HG02759 (cell line): Measurements from ENCODE around the gene TWNK.
A peak's percentile ranks its signal among the peaks of the same experiment; 100 is the strongest.

Experiments used
- ATAC-seq: cut with Tn5 transposase; IDR thresholded peaks from one replicate; pipeline ENCODE4 v1.9.1; 2021; ENCODE audit warnings: mild to moderate bottlenecking, moderate library complexity; ENCODE audit not compliant: unreplicated experiment

TWNK gene

DNA sequence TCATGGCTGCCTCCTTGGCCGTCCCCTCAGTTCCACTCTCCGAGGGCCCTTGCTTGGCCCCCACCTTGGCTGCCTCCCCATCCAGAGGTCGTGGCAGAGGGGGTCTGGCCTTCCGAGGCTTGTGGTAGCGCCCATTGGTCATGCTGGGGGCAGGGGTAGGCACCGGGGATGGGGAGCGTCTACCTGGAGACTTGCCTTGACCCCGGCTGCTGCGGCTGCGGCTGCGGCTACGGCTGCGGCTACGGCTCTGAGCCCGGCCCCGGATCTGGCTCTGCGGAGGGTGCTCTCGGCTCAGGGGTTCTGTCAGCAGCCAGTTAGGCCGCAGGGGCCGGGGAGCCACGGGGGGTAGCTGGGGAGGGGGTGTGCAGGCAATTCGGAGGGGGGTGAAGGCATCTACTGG, 23.0 kb downstream of the TWNK start:
- ATAC-seq = no peak

GRCh38 chr10:101011517-101012423, 24.4 kb downstream of the TWNK start:
- no peak for ATAC-seq

GRCh38 chr10:101012525-101013364, 25.4 kb downstream of the TWNK start:
- ATAC-seq = peak; percentile 82

DNA sequence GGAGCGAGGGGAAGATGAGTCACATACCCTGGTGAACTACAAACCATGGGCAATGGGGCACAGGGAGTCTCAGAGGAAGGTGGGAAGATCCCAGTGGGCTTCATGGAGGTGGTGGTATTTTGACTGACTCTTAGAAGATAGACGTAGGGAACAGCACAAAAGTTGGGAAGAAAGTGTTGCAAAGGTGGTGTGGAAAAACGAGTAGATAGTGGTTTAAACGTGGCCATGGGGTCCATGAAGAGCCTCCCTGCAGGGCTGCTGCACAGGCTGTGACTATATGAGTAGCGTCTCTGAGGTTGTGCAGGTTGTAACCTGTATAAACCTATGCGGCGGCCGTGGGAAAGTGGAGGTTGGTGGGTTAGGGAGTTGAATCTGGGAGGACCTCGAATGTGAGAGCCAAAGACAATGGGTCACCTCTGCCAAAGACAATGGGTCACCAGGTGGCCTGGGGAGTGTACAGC, 26.1 kb downstream of the TWNK start:
- ATAC-seq = no peak

GRCh38 chr10:101014230-101014884, 27.0 kb downstream of the TWNK start:
- ATAC-seq = no peak

- ATAC-seq = no peak
Measured at GRCh38 chr10:101014966-101015581, 27.7 kb downstream of the TWNK start.

DNA sequence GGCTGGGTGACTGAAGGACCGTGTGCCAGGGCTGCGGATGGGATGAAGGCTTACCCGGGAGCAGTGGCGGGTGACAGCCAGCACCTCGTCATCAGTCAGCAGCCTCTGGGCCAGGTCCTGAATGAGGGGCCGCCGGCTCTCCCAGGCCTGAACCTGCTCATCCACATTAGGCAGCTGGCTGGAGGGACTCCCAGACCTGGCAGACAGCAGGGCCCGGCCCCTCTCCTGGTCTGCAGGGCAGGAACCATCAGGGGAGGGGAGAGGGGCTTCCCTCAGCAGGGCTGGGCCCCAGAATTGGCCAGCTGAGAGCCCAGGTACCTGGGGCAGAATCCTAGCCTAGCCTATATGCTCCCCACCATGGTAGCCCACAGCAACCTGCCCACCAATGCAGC, 28.2 kb downstream of the TWNK start:
- no peak for ATAC-seq

GRCh38 chr10:101016814-101017213, 29.5 kb downstream of the TWNK start:
- no peak for ATAC-seq

GRCh38 chr10:101018118-101018599, 30.8 kb downstream of the TWNK start:
- no peak for ATAC-seq

DNA sequence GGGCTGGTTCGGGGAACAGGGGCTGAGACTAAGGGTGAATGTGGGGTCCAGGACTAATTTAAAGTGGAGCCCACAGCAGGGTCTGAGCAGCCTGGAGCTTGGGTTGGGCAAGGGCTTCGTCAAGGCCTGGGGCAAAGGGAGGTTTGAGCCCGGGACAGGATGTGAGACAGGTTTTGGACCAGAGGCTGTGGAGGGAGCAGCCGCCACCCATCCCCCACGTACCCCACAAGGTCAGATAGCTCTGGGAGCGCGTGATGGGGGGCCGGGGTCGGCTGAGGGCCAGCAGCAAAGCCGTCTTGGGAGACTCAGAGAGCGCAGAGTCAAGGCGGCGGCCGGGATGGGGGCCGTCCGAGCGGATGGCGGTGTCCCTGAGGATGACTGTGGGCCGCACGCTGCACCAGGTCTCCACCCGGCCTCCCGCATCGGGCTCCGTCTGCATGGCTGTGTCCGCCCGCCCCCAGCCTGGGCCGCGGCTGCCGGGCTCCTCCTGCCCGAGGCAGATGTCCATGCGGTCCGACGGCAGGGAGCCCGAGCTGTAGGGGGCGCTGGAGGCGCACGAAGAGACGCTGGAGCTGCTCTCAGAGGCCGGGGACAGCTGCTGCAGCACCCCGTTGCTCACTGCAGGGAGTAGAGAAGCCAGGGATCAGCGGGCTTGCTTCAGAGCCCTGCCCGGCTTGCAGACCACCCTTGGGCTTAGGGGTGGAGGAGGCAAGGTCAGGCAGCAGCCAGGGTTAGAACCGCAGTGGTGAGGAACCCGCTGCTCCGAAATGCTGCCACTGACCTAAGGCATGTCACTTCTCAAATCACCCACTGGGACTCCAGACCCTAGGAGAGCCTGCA, 31.5 kb downstream of the TWNK start:
- no peak for ATAC-seq

GRCh38 chr10:101019440-101019703, 32.0 kb downstream of the TWNK start:
- no peak for ATAC-seq

DNA sequence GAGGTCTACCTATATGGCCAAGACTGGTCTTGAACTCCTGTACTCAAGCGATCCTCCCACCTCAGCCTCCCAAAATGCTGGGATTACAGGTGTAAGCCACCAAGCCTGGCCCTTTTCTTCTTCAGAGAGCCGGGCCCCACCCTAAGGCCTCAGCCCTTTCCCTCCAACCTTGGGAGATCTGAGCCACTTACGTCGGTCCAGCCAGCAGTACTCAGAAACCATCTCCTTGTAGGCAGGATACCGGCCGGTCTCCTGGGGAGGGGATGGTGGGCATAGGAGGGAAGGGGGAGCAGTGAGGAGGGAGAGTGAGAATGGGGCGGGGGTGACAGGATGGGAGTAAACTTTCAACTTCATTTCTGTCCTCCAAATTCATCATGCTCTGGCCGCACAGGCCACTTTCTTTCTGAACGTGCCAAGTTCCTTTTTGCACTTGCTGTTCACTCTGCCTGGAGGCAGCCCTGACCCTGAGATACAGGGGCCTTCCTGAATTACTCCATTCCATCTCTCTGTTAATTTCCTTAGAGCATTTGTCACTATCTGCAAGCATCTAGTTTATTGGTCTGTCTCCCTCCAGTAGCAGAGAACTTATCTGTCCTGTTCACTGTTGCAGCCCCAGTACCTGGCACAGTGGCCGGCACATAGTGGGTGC, 33.2 kb downstream of the TWNK start:
- ATAC-seq = no peak

DNA sequence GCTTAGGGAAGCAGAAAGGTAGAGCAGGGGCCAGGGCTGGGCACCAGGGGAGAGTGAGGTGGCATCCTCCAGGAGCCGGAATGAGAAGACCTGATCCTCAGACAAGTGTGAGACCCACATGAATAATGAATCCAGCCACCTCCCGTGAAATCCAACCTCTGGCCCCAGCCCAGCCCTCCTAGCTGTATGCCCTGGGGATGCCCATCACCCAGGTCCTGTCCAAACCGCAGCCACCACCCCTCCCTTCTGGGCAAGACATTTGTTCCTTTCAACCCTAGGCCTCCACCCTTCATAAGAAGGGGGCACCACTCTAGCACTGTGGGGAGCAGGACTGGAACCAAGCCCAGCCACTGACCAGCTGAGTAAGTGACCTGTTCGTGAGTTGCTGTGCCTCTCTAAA, 33.9 kb downstream of the TWNK start:
- ATAC-seq = no peak

DNA sequence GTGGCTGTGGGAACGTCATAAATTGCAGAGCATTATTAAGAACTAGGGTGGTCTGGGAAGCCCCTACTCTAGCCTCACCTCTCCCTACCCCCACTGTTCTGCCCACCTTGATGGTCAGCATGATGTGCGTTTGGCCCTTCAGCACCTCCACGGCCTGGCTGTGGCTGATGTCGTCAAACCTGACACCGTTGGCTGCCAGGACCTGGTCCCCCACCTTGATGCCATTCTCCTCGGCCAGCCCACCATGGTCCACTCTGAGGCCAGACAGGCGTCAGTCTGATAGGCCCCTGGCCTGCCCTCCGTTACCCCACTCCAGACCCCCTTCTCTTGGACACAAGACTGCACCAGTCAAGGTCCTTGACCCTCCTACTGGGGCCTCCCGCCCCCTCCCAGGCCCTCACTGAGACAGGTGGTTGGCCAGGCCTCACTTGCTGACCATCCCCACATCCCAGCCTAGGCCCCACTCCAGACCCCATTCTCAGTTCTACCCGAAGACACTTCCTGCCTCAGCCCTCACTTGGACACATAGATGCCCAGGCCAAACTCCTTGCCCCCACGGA, 34.4 kb downstream of the TWNK start:
- ATAC-seq = no peak

DNA sequence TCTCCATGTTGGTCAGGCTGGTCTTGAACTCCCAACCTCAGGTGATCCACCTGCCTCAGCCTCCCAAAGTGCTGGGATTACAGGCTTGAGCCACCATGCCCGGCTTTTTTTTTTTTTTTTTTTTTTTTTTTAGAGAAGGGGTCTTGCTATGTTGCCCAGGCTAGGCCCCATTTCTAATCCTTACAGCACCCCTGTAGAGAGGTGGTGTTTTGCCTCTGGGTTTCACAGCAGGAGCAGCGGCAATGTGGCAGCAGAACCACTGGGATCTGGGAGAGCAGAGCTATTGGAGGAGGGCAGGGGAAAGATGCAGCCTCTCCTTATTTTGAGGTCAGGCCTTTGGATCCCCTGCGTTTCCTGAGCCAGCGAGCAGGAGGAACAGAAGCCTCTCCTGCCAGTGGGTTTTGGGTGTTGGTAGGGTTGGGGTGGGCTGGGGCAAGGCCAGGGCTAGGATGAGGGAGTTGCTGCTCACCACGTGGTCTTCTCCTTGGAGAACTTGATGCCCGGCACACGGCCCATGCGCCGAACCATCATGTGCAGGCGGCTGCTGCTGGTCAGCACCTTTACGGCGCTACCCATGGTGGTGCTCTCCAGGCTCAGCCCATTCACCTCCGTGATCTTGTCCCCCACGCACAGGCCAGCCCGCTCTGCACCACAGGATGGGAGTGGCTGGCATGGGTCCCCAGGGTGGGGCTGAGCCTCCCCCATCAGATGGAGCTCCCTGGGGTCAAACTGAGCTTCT, 35.8 kb downstream of the TWNK start:
- ATAC-seq = no peak

DNA sequence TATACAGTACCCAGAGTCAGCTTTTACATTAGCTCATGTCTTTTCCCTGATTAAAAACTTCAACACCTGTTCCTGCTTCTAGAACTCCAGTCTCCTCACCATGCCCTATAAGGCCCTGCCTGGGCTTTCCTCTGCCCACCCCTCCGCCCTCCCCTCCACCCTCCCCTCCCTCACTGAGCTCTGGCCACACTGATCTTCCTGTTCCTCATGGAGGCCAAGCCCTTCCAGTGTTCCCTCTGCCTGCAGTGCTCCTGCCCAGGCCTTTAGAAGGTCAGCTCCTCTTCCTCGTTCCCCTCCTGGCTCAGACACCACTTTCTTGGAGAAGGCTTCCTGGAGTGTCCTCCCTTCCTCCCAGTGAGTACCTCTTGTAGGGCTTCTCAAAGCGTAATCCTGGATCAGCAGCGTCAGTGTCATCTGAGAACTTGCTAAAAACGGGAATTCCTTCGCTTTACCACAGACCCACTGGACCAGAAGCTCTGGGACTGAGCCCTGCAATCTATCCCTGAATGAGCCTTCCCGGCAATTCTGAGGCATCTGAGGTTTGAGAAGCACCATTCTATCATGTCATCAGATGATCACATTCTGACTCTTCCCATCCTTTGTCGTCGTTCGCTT, 39.9 kb downstream of the TWNK start:
- no peak for ATAC-seq

DNA sequence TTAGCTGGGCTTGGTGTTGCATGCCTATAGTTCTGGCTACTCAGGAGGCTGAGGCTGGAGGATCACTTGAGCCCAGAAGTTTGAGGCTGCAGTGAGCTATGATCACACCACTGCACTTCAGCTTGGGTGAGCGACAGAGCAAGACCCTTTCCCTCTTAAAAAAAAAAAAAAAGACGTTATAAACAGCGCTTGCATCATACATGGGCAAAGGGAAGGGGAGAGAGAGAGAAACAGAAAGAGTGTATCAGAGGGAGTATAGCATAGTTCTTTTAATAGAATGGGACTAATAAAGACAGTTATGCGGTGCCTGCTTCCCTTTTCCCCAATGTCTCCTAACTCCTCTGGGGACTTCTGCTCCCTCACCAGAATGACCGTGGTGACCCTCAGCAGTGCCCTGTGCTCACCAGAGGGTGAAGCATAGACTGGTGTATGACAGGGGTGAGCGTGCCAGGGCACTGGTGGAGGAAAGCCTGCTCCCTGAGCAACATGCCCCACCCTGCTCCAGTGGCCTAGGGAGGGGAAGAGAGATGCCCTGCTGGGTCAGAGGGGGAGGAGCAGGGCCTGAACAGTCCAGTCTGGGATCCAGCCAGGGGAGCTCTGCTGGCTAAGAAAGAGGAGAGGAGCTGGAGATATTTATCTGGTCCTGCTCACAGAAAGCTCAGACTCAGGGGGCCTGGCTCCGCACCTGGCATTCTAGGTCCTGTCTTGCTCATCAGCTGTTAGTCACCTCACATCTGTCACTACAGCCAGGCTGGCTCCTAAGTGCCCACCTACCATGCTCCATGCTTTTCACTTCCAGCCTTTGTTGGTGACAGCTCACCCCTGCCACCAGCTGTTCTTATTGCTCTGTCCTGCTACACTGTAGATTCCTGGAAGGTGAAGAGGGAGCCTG, 41.3 kb downstream of the TWNK start:
- ATAC-seq = no peak
